Vagina (tissue), 2 donors: ENCODE data around the gene FES. TPM values are rescaled to one million over a fixed set of nuclear protein-coding genes. Genes with fewer than 3 reads are reported as not detected.

ENCODE experiments used
- DNase-seq, 2 donors: peaks; one replicate each; pipeline ENCODE4 v3.0.0-alpha.2; 2017; ENCODE audit errors: extremely low spot score in 2 of 2
- H3K27ac ChIP-seq: fragments of 200-600 bp; sonication (generic); one replicate; pipeline ENCODE4 v1.5.1; 2019
- H3K27me3 ChIP-seq: fragments of 200-600 bp; sonication (generic); one replicate; pipeline ENCODE4 v1.5.1; 2019
- H3K36me3 ChIP-seq, 2 donors: fragments of 200-600 bp; sonication (generic); one replicate each; pipeline ENCODE4 v1.5.1; 2017 to 2019
- H3K4me1 ChIP-seq: fragments of 200-600 bp; sonication (generic); one replicate; pipeline ENCODE4 v1.5.1; 2019
- H3K4me3 ChIP-seq, 2 donors: fragments of 200-600 bp; sonication (generic); 1 replicate in 1 of 2; 2 replicates in 1 of 2; pipeline ENCODE4 v1.5.1; 2016 to 2019
- H3K9me3 ChIP-seq: fragments of 200-600 bp; sonication (generic); one replicate; pipeline ENCODE4 v1.5.1; 2019
- CTCF ChIP-seq, 3 experiments: fragments of 450-650 bp in 2 of 3; fragments of 200-600 bp in 1 of 3; sonication (generic) in 1 of 3; IDR thresholded peaks; one replicate each; pipeline ENCODE4 v1.5.1; 2017 to 2019; ENCODE audit warnings: antibody characterized with exemption in 3 of 3, mild to moderate bottlenecking in 2 of 3, moderate library complexity in 2 of 3
- POLR2A ChIP-seq, 2 donors: fragments of 450-650 bp; IDR thresholded peaks; one replicate each; pipeline ENCODE4 v1.6.1; 2017; ENCODE audit warnings: antibody characterized with exemption in 2 of 2, mild to moderate bottlenecking in 2 of 2, moderate library complexity in 2 of 2
- POLR2AphosphoS5 ChIP-seq, 2 donors: sonication (generic); formaldehyde crosslinking; IDR thresholded peaks; one replicate each; pipeline ENCODE4 v1.9.0; 2017; ENCODE audit warnings: antibody characterized with exemption in 2 of 2, mild to moderate bottlenecking in 2 of 2, low read depth in 1 of 2; ENCODE audit not compliant: insufficient read depth in 1 of 2
- intact Hi-C: fragments of 100-400 bp; cut with DNase I; formaldehyde crosslinking; loops from one replicate; pipeline ENCODE4 v1.15.1; 2023
- total RNA-seq: library from RNA; depleted of rRNA; stranded (reverse); fragments of >200 nt; gene quantifications from one replicate; pipeline ENCODE4 v1.2.3, GENCODE V29; 2016

Gene FES
- 47.4 TPM for total RNA-seq

- intact Hi-C loops: loop anchor here (2.0 to 10.0 kb wide), 2 partner anchors 169 to 235 kb away; partner anchors contain the start of gene BLM
- Histone ChIP-seq H3K27ac (peak within 1 kb of the TSS; percentile 97), H3K27me3 (no peaks in the 10 kb centered on the region), H3K4me1 (peaks cover 36% of the 10 kb centered on the region), H3K4me3 (peak within 1 kb of the TSS; percentile 57 to 72), H3K9me3 (no peaks in the 10 kb centered on the region), H3K36me3 (peaks cover 0 to 32% of the 10 kb centered on the region in 2 donors)
- peak in 1 of 2 donors; percentile 75 for TF ChIP-seq POLR2AphosphoS5 (IDR thresholded peaks at IDR 0.05; ENCODE audit: insufficient read depth in 1 of 2, low read depth in 1 of 2)
- peak in 1 of 2 donors; percentile 31 for TF ChIP-seq POLR2A (IDR thresholded peaks at IDR 0.05)
- no peak for TF ChIP-seq CTCF (IDR thresholded peaks at IDR 0.05)
- no peak for DNase-seq
Observed at GRCh38 chr15:90883976-90884718, at the start of gene FES. Gene FES, plus strand, starts transcription at chr15:90884504. Its CDS starts 542 bp downstream, at chr15:90885046.

GRCh38 chr15:90834626-90835025 lies 49.7 kb upstream of the FES start:
- TF ChIP-seq CTCF (IDR thresholded peaks at IDR 0.05): no peak
- no peak for TF ChIP-seq POLR2A (IDR thresholded peaks at IDR 0.05)
- no peak for TF ChIP-seq POLR2AphosphoS5 (IDR thresholded peaks at IDR 0.05; ENCODE audit: insufficient read depth in 1 of 2, low read depth in 1 of 2)
- intact Hi-C loops: no loop called here
- no peaks in the 10 kb centered on the region for H3K27me3 ChIP-seq
- H3K27ac ChIP-seq: no peak overlapping the region
- H3K36me3 ChIP-seq: no peaks in the 10 kb centered on the region
- H3K9me3 ChIP-seq: no peaks in the 10 kb centered on the region
- no peak for DNase-seq
- H3K4me3 ChIP-seq: no peak overlapping the region
- H3K4me1 ChIP-seq: no peaks in the 10 kb centered on the region

GRCh38 chr15:90836296-90836871 lies 47.9 kb upstream of the FES start:
- Histone ChIP-seq H3K27me3 (no peaks in the 10 kb centered on the region), H3K4me3 (no peak overlapping the region), H3K27ac (no peak overlapping the region), H3K9me3 (no peaks in the 10 kb centered on the region), H3K36me3 (no peaks in the 10 kb centered on the region), H3K4me1 (no peaks in the 10 kb centered on the region)
- intact Hi-C loops: no loop called here
- TF ChIP-seq CTCF (IDR thresholded peaks at IDR 0.05) (no peak), POLR2A (IDR thresholded peaks at IDR 0.05) (no peak), POLR2AphosphoS5 (IDR thresholded peaks at IDR 0.05; ENCODE audit: insufficient read depth in 1 of 2, low read depth in 1 of 2) (no peak)
- DNase-seq: no peak

- no peaks in the 10 kb centered on the region for H3K36me3 ChIP-seq
- H3K4me3 ChIP-seq: no peak overlapping the region
- intact Hi-C loops: no loop called here
- H3K9me3 ChIP-seq: no peaks in the 10 kb centered on the region
- TF ChIP-seq POLR2AphosphoS5 (IDR thresholded peaks at IDR 0.05; ENCODE audit: insufficient read depth in 1 of 2, low read depth in 1 of 2): no peak
- no peaks in the 10 kb centered on the region for H3K27me3 ChIP-seq
- DNase-seq: no peak
- no peak overlapping the region for H3K27ac ChIP-seq
- H3K4me1 ChIP-seq: no peaks in the 10 kb centered on the region
Observed at GRCh38 chr15:90837094-90837493, 47.2 kb upstream of the FES start.

- no peak for TF ChIP-seq POLR2AphosphoS5 (IDR thresholded peaks at IDR 0.05; ENCODE audit: insufficient read depth in 1 of 2, low read depth in 1 of 2)
- no peak for TF ChIP-seq POLR2A (IDR thresholded peaks at IDR 0.05)
- no peak for TF ChIP-seq CTCF (IDR thresholded peaks at IDR 0.05)
- H3K36me3 ChIP-seq: no peaks in the 10 kb centered on the region
- no peaks in the 10 kb centered on the region for H3K27me3 ChIP-seq
- intact Hi-C loops: no loop called here
- no peak overlapping the region for H3K27ac ChIP-seq
- no peaks in the 10 kb centered on the region for H3K9me3 ChIP-seq
- no peaks in the 10 kb centered on the region for H3K4me1 ChIP-seq
- no peak for DNase-seq
- no peak overlapping the region for H3K4me3 ChIP-seq
Observed at GRCh38 chr15:90838139-90838538, 46.2 kb upstream of the FES start.
